CD1c-positive myeloid dendritic cell (primary cell): Measurements from ENCODE around the gene RGS18.
A peak's percentile ranks its signal among the peaks of the same experiment; 100 is the strongest.
"Not testable (repeated sequence)": the region's sequence is repeated elsewhere in the genome, so short reads cannot be mapped to it uniquely, and the experiment has no call there.

Source experiments
- DNase-seq: peaks from one replicate; pipeline ENCODE4 v3.0.0-alpha.2; 2016; ENCODE audit errors: extremely low spot score

RGS18 gene

DNA sequence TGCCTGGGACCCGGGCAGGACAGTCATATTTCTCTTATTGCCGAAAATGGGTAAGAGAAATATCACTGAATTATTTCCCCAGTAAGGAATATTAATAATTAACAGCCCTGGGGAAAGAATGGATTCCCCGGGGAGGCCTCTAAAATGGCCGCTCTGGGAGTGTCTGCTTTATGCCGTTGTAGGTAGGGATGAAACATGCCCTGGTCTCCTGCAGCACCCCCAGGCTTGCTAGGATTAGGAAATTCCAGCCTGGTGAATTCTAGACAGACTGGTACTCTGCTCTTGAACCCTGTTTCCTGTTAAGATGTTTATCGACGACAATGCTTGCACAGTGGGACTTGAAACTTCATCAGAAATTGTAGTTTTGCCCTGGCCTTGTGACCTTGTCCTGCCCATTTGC lies 6.7 kb downstream of the RGS18 start:
- not testable (repeated sequence) for DNase-seq

DNA sequence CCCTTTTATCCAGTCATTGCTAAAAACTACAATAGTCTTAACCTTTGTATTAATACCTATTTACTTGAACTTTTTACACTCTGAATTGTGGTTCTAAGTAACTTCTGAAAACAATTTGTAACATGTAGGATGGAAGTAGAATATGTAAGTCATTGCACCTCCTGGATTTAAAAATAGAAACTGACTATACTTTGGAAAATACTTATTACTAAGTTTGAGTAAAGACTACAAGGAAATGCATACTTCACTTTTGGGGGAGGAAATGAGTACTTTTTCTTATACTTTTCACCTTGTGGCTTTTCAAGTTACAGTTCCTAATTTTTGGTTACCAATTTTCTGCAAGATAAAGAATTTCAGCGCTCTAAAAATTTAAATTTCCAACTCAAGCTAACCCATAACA lies 8.7 kb downstream of the RGS18 start:
- DNase-seq, result peak; percentile 60

DNA sequence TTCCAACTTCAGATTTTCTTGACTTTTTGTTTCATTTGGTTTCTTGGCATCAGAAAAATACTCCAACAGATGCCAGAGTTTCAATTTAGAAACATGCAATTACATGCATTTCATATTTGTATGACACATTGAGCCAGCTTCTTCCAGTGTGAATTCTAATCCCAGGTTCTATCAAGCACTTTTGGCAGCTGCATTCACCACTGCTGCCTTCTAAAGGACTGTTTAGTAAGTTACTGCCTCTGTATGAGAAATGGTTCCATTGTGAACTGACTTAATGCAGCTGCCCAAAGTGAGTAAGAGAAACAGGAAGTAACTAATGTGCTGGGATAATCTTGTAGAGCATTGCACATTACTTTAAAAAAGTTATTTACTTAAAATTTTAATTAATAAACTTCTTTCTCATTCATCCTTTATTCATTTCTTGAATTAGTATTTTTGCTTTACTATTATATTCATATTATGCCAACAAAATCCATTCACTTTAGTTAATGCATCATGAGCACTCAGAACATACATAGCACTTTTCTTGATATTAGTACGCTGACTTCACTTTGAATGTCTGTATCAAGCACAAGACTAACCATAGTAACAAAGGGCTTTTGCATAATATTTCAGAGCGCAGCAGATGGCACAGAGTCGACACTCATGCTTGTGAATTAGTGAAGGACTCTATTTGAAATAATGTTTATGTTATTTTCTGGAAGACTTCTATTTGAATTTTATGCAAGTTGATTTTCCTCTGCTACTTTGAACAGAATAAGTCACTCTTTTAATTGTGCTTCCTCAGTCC lies 9.8 kb downstream of the RGS18 start:
- DNase-seq, result peak; percentile 51

DNA sequence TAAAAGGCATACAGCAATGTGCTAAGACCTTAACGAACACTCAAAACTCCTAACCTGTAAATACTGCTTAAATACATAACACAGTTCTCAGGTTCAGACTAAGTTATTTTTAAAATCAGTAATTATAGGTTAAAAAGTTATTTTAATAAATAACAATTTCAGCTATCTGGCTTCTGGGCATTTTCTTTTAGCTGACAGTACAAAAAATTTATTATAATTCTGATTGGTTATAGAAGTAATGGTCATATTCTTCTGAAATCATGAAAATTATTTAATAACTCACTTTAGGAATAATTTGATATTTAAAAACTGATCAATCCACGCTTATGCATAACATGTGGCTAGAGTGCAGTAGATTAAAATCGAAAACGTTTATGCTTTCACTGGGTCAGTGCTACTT lies 10.7 kb downstream of the RGS18 start:
- no peak for DNase-seq

DNA sequence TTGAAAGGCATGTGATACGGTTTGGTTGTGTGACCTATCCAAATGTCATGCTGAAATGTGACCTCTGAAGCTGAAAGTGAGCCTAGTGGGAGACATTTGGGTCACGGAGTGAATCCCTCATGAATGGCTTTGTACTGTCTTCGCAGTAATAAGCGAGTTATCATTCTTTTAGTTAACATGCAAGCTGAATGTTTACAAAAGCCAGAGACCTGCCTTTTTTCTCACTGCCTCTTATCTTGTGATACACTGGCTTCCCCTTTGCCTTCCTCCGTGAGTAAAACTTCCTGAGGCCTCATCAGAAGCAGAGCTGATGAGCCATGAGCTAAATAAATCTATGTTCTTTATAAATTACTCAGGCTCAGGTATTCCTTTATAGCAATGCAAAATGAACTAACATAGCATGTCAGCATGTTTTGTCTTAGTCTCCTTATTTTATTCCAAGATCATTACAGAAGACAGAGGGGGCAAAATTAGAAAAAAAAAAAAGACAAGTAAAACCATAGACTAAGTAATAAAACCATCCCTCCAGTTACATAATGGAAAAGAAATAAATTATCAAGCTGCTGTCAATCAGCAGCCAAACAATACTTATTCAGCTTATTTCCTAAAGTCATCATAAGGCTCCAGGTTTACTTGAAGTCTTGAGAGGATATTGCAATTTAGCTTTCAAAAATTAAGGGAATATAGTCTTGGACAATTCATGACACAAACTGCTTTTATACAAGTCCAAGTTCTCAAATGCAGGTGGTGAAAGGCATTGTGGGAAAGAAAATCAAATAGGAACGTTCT lies 12.1 kb downstream of the RGS18 start:
- peak; percentile 57 for DNase-seq

DNA sequence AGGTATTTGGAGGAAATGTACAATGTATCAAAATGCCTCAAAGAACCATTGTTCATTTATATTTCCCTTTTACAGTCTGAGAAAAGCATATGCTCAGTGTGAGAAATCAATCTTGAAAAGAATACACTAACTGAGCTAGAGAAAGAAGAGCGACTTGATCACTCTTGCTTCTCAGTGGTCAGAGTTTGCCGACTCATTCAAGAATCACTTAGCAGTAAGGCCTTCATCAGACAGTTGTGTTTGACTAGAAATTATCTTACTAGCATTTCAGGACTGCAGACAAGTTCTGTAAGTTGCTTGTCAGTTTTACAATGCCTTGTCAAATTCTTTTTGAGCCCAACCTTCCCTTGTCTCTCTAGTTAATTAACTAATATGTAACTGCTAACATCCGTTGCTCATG lies 12.9 kb downstream of the RGS18 start:
- no peak for DNase-seq

DNA sequence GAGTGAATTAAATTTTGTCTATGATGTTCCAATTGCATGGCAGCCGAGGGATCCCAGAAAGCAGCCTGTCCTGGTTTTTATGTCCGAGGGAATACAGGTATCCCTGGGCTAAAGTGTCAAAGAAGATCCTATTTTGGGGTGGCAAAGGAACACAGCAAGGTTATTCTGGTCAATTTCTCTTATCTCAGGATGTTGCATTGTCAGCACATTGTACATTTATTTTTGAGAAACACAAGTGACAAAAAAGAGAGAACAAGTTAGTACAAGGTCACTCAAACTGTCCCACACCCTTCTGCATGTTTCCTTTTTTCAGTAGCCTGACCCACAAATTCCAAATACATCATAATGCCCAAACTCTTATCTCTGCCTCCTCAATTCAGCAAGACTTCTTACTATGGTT lies 17.7 kb downstream of the RGS18 start:
- DNase-seq, result no peak

DNA sequence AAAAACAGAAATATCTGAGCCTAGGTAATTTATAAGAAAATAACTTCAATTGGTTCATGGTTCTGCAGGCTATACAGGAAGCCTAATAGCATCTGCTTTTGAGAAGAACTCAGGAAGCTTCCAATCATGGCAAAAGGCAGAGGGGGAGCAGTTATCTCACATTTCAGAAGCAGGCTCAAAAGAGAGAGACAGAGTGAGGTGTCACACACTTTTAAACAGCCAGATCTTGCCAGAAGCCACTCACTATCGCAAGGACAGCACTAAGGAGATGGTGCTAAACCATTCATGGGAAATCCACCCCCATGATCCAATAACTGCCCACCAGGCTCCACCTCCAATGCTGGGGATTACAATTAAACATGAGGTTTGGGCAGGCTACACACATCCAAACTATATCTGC lies 25.5 kb downstream of the RGS18 start:
- no peak for DNase-seq

DNA sequence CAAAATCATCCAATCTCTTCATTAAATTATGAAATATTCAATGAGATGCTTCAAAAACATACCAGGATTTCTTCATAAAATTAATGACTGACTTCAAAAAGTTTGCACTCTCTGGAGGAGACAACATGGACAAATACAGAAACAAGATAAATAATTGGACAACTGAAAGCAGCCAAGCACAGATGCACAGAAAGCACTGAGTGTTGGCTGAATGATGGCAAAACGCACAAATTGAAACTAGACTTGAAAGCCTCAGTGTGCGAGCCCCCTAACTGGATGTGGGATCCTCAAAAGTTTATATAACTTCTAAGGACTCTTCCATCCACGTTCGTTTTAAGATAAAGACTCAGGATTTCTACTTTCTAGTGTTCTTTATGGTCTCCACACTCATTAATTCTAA lies 27.9 kb downstream of the RGS18 start:
- no peak for DNase-seq

DNA sequence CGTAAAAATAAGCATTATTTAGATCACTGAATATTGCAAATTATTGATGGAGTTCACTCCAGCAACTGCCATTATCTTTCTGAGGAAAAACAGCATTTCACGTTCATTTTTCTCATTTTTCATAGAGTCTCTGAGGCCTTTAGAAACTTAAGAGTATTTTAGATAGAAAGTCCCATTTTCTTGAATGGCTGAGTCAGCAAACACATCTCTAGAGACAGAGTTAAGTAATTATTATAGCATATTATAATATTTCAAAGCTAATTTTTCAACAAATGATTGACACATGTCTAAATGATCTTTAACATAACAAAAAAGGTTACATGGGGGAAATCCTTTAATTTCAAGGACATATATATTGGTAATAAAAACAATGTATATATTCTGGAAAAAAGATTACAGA lies 31.8 kb downstream of the RGS18 start:
- no peak for DNase-seq

DNA sequence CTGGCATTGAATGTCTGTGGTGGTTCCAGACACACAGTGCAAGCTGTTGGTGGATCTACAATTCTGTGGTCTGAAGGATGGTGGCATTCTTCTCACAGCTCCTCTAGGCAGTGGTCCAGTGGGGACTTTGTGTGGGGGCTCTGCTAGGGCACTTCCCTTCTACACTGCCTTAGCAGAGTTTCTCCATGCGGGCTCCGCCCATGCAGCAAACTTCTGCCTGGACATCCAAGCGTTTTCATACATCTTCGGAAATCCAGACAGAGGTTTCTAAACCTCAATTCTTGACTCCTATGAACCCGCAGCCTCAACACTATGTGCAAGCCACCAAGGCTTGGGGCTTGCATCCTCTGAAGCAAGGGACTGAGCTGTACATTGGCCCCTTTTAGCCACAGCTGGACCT lies 43.0 kb downstream of the RGS18 start:
- no peak for DNase-seq

DNA sequence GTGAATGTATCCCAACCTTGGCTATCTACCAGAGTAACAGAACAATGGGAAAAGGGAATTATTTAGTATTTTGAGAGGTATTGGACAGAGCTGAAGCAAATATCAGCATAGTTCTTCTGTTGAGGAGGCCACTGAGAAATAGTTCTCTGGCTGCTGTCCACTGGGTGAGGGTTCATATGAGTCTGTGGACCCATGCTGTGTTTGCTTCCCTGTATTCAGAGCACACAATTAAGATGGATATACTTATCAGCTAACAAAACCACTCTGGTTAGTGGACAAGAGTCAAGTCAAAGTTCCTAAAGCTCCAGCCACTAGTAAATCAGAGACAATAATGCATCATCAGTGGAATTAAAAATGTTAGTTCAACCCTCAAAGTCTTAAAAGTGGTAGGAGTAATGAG lies 66.1 kb downstream of the RGS18 start:
- no peak for DNase-seq

DNA sequence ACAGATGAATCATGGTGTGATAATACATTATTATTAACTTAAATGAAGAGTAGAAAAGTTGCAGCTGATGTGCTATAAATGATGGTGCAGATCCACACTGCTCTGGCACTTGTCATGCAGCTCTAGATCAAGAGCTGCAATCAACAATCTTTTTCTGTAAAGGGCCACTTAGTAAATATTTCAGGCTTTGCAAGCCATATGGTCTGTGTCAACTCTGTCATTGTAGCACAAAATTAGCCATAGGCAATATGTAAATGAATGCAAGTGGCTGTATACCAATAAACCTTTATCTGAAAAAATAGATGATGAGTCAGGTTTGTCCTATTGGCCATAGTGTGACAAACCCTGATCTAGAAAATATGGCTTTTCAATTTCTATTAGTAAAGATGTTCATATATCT lies 66.6 kb downstream of the RGS18 start:
- DNase-seq, result no peak

DNA sequence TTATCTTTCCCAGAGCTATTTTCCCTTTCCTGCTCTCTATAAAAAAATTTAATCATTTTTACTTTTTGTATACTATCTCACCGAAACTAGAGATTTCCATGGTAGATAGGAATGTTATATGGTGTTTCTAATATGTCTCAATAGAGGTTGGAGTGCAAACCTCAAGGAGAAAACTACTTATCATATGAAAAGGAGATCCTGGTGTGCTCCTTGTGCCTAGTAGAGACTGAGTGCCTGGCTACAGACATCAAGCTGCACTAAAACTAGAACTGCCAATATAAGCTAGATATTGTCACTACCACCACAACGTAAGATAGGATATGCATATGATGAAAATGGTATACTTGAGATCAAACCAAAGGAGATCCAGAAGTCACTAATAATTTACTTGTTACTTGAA lies 67.0 kb downstream of the RGS18 start:
- no peak for DNase-seq

DNA sequence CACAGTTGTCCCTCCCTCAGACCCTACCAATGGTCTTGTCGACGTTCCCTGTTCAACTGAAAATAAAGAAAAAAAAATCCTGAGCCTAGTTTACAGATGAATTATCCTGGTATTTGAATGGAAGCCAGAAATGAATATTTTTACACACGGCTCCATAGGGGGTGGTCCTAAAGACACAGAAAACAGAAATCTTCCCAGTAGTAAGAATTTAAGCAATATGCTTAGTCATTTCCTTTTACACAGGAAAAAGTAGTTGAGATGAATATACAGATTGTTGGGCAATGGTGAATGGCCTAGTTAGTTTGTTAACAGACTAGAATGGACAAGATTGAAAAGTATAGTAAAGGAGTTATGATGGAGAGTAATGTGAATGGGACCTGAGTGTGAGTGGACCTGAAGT lies 67.4 kb downstream of the RGS18 start:
- DNase-seq, result no peak

DNA sequence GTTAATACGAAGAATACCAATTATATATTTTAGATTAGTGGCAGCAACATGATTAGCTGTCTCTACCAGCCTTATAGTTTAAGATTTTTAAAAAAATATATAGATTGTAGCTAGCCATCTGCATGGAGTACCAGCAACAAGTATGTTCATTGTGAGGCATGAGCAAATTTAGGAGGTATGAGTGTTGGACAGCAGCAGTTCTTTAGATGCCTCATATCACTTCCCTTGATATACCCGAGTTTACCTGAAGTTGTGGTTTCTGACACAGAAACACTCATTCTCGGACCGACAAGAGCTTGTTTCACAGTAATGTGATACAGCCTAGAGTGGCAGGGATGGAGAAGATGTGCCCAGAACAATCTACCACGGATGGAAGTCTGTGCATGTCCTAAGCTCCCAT lies 69.1 kb downstream of the RGS18 start:
- DNase-seq, result no peak

DNA sequence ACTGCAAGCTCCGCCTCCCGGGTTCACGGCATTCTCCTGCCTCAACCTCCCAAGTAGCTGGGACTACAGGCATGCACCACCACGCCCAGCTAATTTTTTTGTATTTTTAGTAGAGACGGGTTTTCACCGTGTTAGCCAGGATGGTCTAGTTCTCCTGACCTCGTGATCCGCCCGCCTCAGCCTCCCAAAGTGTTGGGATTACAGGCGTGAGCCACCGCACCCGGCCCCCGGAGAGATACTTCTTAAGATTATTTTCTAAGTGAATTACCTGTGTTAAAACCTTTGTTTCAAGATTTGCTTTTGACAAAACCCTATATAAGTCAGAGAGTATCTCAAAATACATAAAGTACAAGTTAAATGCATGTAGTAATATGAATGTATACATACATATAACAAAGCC lies 69.7 kb downstream of the RGS18 start:
- not testable (repeated sequence) for DNase-seq

DNA sequence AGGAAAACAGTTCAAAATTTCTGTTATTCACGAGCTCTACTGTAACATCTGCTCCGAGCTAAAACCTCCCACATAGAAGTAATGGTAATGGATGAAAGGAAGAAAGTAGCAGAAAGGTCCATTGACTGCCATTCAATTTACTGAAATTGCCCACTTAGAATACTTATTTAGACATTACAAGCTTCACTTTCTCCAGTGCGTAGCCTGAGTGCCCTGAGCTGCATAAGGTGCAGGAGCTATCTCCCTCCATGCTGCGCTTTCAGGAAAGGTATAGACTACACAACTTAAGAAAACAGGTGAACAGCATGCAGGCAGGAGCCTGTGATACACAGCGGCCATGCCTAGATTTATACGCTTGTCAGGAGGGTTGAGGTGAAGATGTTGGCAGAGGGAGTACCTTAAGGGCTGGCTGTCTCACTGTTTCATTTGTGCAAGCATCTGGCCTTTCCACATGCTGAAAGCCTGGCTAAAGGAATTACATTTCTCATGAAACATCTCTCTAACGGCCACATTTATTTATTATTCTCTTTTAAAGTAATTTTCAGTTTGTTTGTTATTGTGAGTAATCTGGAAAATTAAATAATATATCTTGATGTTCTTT lies 74.7 kb downstream of the RGS18 start:
- no peak for DNase-seq

DNA sequence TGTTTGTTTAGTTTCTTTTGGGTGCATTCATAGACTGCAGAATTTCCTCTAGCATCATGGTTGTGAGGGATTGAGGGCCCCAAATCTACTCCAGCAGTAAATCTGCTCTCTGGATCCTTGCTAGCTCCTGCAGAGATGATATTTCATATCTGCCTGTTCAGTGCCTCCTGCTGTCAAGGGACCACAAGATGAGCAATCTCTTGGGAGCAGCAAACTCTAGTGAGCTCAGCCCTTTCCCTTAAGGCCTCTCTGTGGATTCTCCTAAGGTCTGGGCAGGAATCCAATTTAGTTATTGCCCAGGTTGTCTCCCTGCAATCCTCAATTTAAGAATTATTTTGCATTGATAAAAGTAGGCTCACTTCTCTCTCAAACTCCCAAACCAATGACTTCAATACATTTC lies 76.9 kb downstream of the RGS18 start:
- no peak for DNase-seq
